ENCODE measurements around the gene MYO16. TPM values are rescaled to one million over a fixed set of nuclear protein-coding genes. Genes with fewer than 3 reads are reported as not detected.

MYO16 gene
- polyA plus RNA-seq, 3 donors from 2014 or later, result not detected

DNA sequence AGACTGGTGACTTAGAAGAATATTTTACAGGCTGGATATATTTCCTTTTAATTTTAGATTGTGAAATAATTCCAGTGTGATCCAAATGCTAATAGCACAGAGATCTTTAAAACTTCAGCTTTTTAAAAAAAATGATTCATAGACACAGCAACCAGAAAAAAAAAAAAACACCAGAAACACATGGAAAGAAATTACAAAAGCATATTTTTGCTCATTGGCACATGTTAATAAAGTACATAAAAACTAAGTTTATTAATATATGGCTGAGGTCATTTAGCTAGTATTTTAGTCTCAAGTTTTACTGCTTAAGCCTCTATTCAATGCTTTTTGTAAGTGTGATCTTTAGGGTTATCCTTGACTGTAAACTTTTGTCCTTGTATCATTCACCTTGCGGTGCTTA, 577 bp downstream of the MYO16 start:
- peaks cover 0 to 5% (median 0%) of the 10 kb centered on the region in 3 donors for H3K36me3 Mint-ChIP-seq
- no peak for DNase-seq
- no peak overlapping the region for H3K4me3 Mint-ChIP-seq
- peaks cover 0 to 5% (median 0%) of the 10 kb centered on the region in 3 donors for H3K27me3 Mint-ChIP-seq (ENCODE audit: low read depth in 3 of 3)
- H3K9me3 Mint-ChIP-seq, result peaks cover 0 to 24% (median 11%) of the 10 kb centered on the region in 6 donors
- no peaks in the 10 kb centered on the region for H3K4me1 Mint-ChIP-seq
- H3K27ac Mint-ChIP-seq, result no peak overlapping the region

DNA sequence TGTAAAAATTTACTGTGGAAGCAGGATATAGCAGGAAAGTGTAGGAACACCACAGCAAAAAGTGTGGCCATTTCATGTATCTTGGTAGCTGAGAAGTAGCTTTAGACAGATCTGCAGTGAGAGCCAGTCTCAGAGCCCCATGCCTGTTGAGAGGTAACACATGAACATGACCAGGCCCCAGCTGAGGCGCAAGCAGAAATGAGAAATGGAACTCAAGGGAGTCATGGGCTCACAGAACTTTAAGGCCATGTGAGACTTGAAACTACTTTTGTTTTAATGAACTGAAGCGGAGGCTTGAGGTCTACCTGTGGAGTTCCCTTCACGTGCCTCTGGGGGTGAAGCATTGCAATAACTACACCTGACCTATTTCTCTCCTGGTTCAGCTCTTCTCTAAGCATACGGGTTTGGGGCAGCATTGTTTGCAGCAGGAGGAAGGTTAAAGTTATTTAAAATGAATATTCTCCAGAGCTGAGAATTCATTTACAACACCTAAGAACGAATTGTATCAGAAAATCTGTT, 3.3 kb downstream of the MYO16 start:
- peaks cover 0 to 22% (median 9%) of the 10 kb centered on the region in 6 donors for H3K9me3 Mint-ChIP-seq
- no peaks in the 10 kb centered on the region for H3K4me1 Mint-ChIP-seq
- H3K27ac Mint-ChIP-seq, result no peak overlapping the region

DNA sequence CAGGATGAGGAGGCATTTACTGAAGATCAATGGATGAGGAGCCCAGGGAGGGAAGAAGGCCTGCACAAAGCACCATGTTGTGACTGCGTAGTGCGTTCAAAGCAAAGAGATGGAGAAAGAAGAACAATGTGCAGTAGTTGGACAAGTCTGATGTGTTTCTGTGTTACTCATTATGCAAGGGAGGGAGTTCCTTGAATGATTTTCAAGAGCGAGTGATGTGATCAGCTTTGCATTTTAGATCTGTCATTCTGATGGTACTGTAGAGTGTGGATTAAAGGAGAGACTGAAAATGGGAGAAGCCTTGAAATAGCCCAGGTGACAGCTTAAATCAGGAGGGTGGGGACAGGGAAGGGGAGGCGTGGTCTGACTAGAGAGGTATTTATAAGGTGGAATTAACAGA, 9.5 kb downstream of the MYO16 start:
- peaks cover 0 to 16% (median 8%) of the 10 kb centered on the region in 6 donors for H3K9me3 Mint-ChIP-seq
- peaks cover 0 to 6% (median 0%) of the 10 kb centered on the region in 3 donors for H3K27me3 Mint-ChIP-seq (ENCODE audit: low read depth in 3 of 3)
- no peaks in the 10 kb centered on the region for H3K4me1 Mint-ChIP-seq
- H3K36me3 Mint-ChIP-seq, result peaks cover 0 to 5% (median 0%) of the 10 kb centered on the region in 3 donors
- H3K4me3 Mint-ChIP-seq, result no peak overlapping the region
- no peak overlapping the region for H3K27ac Mint-ChIP-seq
- no peak for DNase-seq

More for the DNA sequence above, 3.3 kb downstream of the MYO16 start:
- Mint-ChIP-seq H3K36me3 (peaks cover 0 to 5% (median 0%) of the 10 kb centered on the region in 3 donors), H3K27me3 (ENCODE audit: low read depth in 3 of 3) (peaks cover 0 to 6% (median 0%) of the 10 kb centered on the region in 3 donors), H3K4me3 (no peak overlapping the region)
- no peak for DNase-seq

DNA sequence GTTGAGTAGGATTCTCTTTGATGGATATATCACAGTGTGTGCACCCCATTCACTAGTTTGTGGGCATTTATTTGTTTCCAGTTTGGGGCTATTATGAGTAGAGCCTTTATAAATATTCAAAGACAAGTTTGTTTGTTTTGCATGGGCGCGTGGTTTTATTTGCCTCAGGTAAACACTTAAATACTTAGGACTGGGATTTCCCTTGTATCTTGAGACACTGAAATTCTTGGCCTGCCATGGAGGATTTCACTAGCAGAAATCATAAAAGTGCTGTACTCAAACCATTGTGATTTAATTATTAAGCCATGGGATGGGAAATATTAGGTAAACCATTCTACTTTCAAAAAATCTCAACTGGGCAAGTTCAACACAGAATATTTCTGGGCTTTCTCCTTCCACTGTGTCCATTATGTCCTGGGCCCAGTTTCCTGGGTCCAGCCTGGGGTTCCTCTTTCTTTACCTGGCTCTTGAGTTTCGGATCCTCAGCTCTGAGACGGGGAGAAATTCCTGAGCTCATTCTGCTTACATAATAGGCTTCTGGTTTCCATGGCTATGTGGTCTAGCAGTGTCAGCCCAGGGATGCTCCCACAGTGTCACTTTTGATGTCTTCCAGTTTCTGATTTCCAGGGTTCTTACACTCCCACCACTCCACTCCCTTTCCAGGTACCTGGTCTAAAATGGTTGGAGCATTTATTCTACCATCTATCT, 14.4 kb downstream of the MYO16 start:
- H3K4me1 Mint-ChIP-seq, result no peaks in the 10 kb centered on the region
- no peak for DNase-seq
- H3K4me3 Mint-ChIP-seq, result no peak overlapping the region
- H3K27ac Mint-ChIP-seq, result no peak overlapping the region
- H3K36me3 Mint-ChIP-seq, result no peaks in the 10 kb centered on the region
- peaks cover 0 to 3% (median 0%) of the 10 kb centered on the region in 3 donors for H3K27me3 Mint-ChIP-seq (ENCODE audit: low read depth in 3 of 3)
- H3K9me3 Mint-ChIP-seq, result peaks cover 5 to 26% (median 10%) of the 10 kb centered on the region in 6 donors

DNA sequence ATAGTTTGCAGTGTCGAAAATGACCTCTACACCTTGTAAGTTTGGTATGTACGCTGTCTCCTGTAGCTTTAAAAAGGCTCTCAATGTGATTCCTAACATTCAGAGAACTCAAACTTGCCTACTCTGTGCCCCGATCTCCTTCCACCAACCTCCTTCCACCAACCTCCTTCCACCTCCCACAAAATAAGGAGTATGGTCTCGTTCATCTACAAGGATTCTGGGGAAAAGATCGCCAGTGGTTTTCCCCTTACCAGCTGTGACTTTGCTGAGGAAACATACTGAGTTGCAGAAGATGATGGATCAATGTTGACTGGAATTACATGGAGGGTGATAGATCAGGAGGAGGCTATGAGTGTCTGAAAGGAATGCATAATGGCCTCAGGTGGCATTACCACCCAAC, 16.0 kb downstream of the MYO16 start:
- Mint-ChIP-seq H3K36me3 (no peaks in the 10 kb centered on the region), H3K27me3 (ENCODE audit: low read depth in 3 of 3) (peaks cover 0 to 3% (median 0%) of the 10 kb centered on the region in 3 donors), H3K4me3 (no peak overlapping the region), H3K27ac (no peak overlapping the region), H3K4me1 (no peaks in the 10 kb centered on the region), H3K9me3 (peaks cover 5 to 26% (median 10%) of the 10 kb centered on the region in 6 donors)
- DNase-seq, result no peak

DNA sequence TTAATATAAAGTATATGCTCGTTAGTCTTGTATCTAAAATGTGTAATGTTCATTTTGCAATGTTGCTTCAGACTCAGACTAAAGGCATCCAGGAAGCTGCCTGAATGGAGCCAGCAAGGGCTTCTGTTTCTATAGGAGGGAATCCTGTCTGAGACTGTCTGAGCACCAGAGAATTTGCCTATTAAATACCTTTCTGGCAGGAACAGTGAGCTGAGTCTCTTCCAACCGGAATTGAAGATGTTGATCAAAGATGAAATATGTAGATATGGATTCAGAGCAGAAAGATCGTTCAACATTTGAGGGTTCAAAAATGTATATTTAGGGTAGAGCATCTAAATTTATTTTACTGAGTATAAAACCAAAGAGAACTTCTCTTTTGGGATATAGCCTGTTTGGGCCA, 20.9 kb downstream of the MYO16 start:
- Mint-ChIP-seq H3K4me1 (no peaks in the 10 kb centered on the region), H3K27me3 (ENCODE audit: low read depth in 3 of 3) (peaks cover 0 to 3% (median 0%) of the 10 kb centered on the region in 3 donors), H3K36me3 (no peaks in the 10 kb centered on the region), H3K27ac (no peak overlapping the region), H3K9me3 (peaks cover 0 to 15% (median 4%) of the 10 kb centered on the region in 6 donors), H3K4me3 (no peak overlapping the region)
- DNase-seq, result no peak

DNA sequence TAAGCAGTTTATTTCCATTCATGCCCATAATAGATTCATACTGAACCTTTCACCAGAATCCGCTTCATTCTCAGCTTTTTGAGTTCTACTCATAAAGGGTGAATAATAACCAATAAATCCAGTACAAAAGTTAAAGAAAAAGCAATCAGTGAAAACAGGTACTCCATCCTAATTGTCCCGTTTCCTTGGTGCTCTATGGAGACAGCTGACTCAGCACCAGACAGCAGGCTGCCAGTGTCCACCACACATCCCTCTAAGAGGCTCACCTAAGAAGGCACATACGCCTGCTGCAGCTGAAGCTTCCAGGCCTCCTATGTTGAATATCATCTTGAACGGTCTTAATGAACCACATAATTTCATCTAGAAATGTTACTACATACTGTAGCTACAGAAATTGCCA, 27.3 kb downstream of the MYO16 start:
- no peak for DNase-seq
- H3K36me3 Mint-ChIP-seq, result no peaks in the 10 kb centered on the region
- peaks cover 1 to 14% (median 6%) of the 10 kb centered on the region in 6 donors for H3K9me3 Mint-ChIP-seq
- H3K4me1 Mint-ChIP-seq, result no peaks in the 10 kb centered on the region
- peaks cover 0 to 2% (median 0%) of the 10 kb centered on the region in 3 donors for H3K27me3 Mint-ChIP-seq (ENCODE audit: low read depth in 3 of 3)
- H3K27ac Mint-ChIP-seq, result no peak overlapping the region
- H3K4me3 Mint-ChIP-seq, result no peak overlapping the region

DNA sequence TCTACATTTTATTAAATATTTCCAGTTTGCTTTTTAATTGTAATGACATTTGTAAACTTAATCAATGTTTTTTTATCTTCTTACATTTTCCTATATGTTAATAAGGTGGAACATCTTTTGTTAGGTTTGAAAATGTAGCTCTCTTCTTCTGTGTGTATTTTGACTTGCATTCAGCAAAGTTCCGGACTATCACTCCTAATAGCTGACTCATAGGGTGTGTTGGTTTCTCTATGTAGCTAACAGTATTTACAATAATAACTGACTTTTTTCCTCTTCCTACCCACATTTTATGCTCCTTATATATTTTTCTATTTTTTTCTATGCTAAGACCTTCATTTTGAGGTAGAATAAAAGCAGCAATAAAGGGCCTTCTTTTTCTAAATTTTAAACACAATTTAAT, 28.1 kb downstream of the MYO16 start:
- no peak overlapping the region for H3K4me3 Mint-ChIP-seq
- peaks cover 1 to 19% (median 8%) of the 10 kb centered on the region in 6 donors for H3K9me3 Mint-ChIP-seq
- no peak overlapping the region for H3K27ac Mint-ChIP-seq
- H3K27me3 Mint-ChIP-seq (ENCODE audit: low read depth in 3 of 3), result peaks cover 0 to 2% (median 0%) of the 10 kb centered on the region in 3 donors
- H3K4me1 Mint-ChIP-seq, result no peaks in the 10 kb centered on the region
- H3K36me3 Mint-ChIP-seq, result no peaks in the 10 kb centered on the region
- DNase-seq, result no peak

DNA sequence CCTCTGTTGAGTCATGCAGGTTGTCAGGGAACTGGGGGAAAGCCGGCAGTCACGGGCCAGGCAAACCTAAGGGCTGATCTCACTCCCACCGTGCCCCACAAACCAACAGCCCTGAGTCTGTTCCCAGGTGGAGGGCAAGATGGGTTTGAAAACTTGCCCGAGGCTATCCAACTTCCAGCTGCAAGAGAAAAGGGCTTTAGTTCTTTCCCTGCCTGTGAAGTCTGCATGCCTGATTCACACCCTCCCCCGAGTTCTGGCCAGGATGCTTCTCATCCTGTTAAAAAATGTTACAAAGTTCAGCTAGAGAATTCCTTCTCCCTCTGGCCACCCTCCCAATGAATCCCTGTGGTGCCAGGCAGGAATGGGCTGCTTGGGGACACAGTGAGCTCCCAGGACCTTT, 33.1 kb downstream of the MYO16 start:
- Mint-ChIP-seq H3K9me3 (peaks cover 3 to 30% (median 11%) of the 10 kb centered on the region in 6 donors), H3K27me3 (ENCODE audit: low read depth in 3 of 3) (peaks cover 0 to 2% (median 2%) of the 10 kb centered on the region in 3 donors), H3K4me3 (no peak overlapping the region), H3K4me1 (no peaks in the 10 kb centered on the region), H3K36me3 (no peaks in the 10 kb centered on the region), H3K27ac (no peak overlapping the region)
- DNase-seq, result no peak

DNA sequence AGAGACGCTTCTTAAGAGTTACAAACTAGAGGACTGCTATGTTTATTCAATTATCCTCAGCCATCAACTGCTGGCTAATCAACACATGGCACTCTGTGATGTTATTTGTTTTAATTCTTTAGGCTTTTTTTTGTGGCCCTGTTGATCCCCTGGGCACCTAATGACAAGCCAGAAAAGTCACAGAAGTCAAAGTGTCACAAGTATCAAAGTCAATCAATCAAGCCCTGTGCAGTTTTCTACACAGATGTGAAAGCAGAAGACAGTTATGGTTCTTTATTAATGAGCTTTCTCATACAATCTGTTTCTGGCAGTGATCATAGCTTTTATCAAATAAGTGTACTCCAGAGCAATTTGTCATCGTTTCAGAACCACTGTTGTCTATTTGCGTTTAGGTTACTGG, 34.3 kb downstream of the MYO16 start:
- Mint-ChIP-seq H3K4me3 (no peak overlapping the region), H3K27me3 (ENCODE audit: low read depth in 3 of 3) (peaks cover 0 to 3% (median 2%) of the 10 kb centered on the region in 3 donors), H3K9me3 (peaks cover 3 to 32% (median 11%) of the 10 kb centered on the region in 6 donors), H3K36me3 (no peaks in the 10 kb centered on the region), H3K27ac (no peak overlapping the region), H3K4me1 (no peaks in the 10 kb centered on the region)
- no peak for DNase-seq

DNA sequence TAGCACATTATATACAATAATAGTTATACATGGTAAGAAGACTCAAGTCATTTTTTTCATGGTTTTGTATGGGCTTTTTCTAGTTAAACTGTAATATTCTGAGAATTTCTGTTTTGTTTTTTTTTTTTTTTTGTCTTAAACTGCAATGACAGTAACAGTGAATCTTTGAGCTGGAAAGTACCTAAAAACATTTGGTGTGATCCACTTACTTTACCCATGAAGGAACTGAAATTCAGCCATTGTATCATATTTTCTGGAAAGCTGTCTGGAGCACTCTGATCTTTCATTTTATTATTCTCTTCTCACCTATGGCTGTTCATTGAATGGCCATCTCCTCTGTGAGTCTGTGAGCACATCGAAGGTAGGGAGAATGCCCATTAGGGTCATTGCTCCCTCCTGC, 37.8 kb downstream of the MYO16 start:
- Mint-ChIP-seq H3K36me3 (no peaks in the 10 kb centered on the region), H3K4me1 (no peaks in the 10 kb centered on the region), H3K27ac (no peak overlapping the region), H3K27me3 (ENCODE audit: low read depth in 3 of 3) (peaks cover 0 to 3% (median 0%) of the 10 kb centered on the region in 3 donors), H3K9me3 (peaks cover 3 to 26% (median 10%) of the 10 kb centered on the region in 6 donors), H3K4me3 (no peak overlapping the region)
- DNase-seq, result no peak

DNA sequence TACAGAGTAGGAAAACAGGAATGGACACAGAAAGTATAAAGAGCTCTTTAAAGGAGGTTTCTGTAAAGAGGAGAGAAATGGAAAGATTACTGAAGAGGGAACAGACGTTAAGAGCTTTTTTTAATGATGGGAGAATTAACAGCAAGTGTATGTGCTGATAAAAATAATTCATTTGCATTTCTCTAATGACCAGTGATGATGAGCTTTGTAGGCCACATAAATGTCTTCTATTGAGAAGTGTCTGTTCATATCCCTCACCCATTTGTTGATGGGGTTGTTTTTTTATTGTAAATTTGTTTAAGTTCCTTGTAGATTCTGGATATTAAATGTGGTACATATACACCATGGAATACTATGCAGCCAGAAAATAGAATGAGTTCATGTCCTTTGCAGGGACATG, 40.0 kb downstream of the MYO16 start:
- Mint-ChIP-seq H3K27ac (no peak overlapping the region), H3K4me1 (no peaks in the 10 kb centered on the region), H3K4me3 (no peak overlapping the region), H3K36me3 (no peaks in the 10 kb centered on the region), H3K9me3 (peaks cover 1 to 18% (median 10%) of the 10 kb centered on the region in 6 donors), H3K27me3 (ENCODE audit: low read depth in 3 of 3) (peaks cover 0 to 3% (median 0%) of the 10 kb centered on the region in 3 donors)
- no peak for DNase-seq

DNA sequence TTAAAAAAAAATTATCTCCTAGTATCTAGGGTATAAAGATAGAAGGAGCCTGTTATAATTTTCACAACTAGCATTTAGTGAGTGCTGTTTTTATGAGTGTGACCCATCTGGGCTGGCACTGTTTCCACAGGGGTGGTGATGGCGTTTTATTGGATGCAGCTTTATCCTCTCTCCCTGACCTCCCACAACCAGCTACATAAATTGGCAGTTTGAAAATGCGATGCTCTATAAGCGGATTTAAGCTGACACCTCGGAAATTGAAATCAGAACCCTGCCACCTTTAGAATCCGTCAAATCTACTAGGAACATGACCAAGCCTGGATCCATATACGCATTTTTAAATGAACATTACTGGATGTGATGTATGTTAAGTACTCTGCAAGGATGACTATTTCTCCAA, 44.9 kb downstream of the MYO16 start:
- H3K9me3 Mint-ChIP-seq, result peaks cover 0 to 9% (median 2%) of the 10 kb centered on the region in 6 donors
- no peaks in the 10 kb centered on the region for H3K27me3 Mint-ChIP-seq (ENCODE audit: low read depth in 3 of 3)
- H3K4me3 Mint-ChIP-seq, result no peak overlapping the region
- no peak for DNase-seq
- H3K36me3 Mint-ChIP-seq, result no peaks in the 10 kb centered on the region
- H3K27ac Mint-ChIP-seq, result no peak overlapping the region
- H3K4me1 Mint-ChIP-seq, result no peaks in the 10 kb centered on the region

DNA sequence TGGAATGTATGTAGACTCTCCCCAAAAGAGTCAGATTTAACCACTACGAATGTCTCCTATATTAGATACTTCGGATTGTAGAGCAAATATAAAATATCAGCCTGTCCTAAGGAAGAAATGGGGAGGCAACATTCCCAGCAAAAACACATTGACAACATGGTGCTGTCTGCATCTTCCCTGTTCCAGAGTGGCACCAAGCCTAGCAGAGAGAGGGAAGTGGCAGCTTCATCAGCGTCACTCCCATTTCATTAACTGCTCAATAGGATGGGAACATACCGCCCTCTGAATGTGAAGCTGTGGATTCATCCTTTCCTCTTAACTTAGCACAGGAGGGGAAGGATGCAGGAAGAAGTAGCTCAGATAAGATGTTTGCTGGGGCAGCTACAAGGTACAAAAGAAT, 45.4 kb downstream of the MYO16 start:
- H3K27me3 Mint-ChIP-seq (ENCODE audit: low read depth in 3 of 3), result no peaks in the 10 kb centered on the region
- no peaks in the 10 kb centered on the region for H3K36me3 Mint-ChIP-seq
- no peak overlapping the region for H3K4me3 Mint-ChIP-seq
- DNase-seq, result no peak
- H3K27ac Mint-ChIP-seq, result no peak overlapping the region
- H3K4me1 Mint-ChIP-seq, result no peaks in the 10 kb centered on the region
- peaks cover 0 to 9% (median 0%) of the 10 kb centered on the region in 6 donors for H3K9me3 Mint-ChIP-seq
